Diencephalon (tissue), 1 donor: ENCODE results near the gene FBXW9. TPM values are rescaled to one million over a fixed set of nuclear protein-coding genes. Genes with fewer than 3 reads are reported as not detected.
A peak's percentile ranks its signal among the peaks of the same experiment; 100 is the strongest.

Source experiments
- small RNA-seq: library from RNA; depleted of rRNA; stranded (forward); fragments of <200 nt; gene quantifications from one replicate; pipeline ENCODE3, GENCODE V24; 2014
- total RNA-seq: library from RNA; depleted of rRNA; stranded (reverse); fragments of >200 nt; gene quantifications from one replicate; pipeline ENCODE4 v1.2.3, GENCODE V29; 2014

Gene FBXW9
- 13.6 TPM for total RNA-seq

GRCh38 chr19:12696366-12697335, at the start of gene FBXW9:
Gene FBXW9, minus strand, starts transcription at chr19:12696631. Its CDS starts 50 bp downstream, at chr19:12696581.

GRCh38 chr19:12736995-12737834, 40.8 kb upstream of the FBXW9 start, which contains the start of gene GET3:
Gene GET3, plus strand, starts transcription at chr19:12737497. Its CDS starts 9 bp downstream, at chr19:12737506.

GRCh38 chr19:12723641-12724426, 27.4 kb upstream of the FBXW9 start, which contains the start of gene TNPO2:
Gene TNPO2, minus strand, starts transcription at chr19:12723932. Its CDS starts 2,955 bp downstream, at chr19:12720977.

GRCh38 chr19:12687496-12688196, 8.8 kb downstream of the FBXW9 start, which contains the start of gene GNG14:
Gene GNG14, plus strand, starts transcription at chr19:12687998. Its CDS starts 51 bp downstream, at chr19:12688049.

GRCh38 chr19:12681074-12681987, 15.1 kb downstream of the FBXW9 start, which contains the start of gene DHPS:
Gene DHPS, minus strand, starts transcription at chr19:12681880. Its CDS starts 114 bp downstream, at chr19:12681766.

GRCh38 chr19:12666265-12667048, 30.0 kb downstream of the FBXW9 start, which contains the start of the genes MAN2B1 and WDR83:
Gene MAN2B1, minus strand, starts transcription at chr19:12666742. Its CDS starts 41 bp downstream, at chr19:12666701.
Gene WDR83, plus strand, starts transcription at chr19:12666807. Its CDS starts 2,984 bp downstream, at chr19:12669791.

Small RNAs within 50 kb of the gene (small RNA-seq; reads per million reads assigned to genes)
- gene SNORD41, result 25.5 reads per million, percentile 95 among the genes with 10 or more reads in this experiment

Other genes with a start within 250 kb of the FBXW9 start
- gene ZNF709, start 211.8 kb downstream of the FBXW9 start, total RNA-seq, result 28.1 TPM
- 29.1 TPM for gene ZNF564, start 145.1 kb downstream of the FBXW9 start, total RNA-seq
- gene ZNF490, start 85.8 kb downstream of the FBXW9 start, total RNA-seq, result 12.0 TPM
- 24.9 TPM for gene ZNF791, start 85.7 kb downstream of the FBXW9 start, total RNA-seq
- gene MAN2B1, start 29.9 kb downstream of the FBXW9 start, total RNA-seq, result 18.5 TPM
- 12.9 TPM for gene WDR83, start 29.8 kb downstream of the FBXW9 start, total RNA-seq
- gene DHPS, start 14.8 kb downstream of the FBXW9 start, total RNA-seq, result 63.2 TPM
- not detected for gene GNG14, start 8.6 kb downstream of the FBXW9 start, total RNA-seq
- 137 TPM for gene TNPO2, start 27.3 kb upstream of the FBXW9 start, total RNA-seq
- 123 TPM for gene TRIR, start 38.1 kb upstream of the FBXW9 start, total RNA-seq
- 71.5 TPM for gene GET3, start 40.9 kb upstream of the FBXW9 start, total RNA-seq
- not detected for gene BEST2, start 55.2 kb upstream of the FBXW9 start, total RNA-seq
- 22.6 TPM for gene HOOK2, start 78.9 kb upstream of the FBXW9 start, total RNA-seq
- 21.7 TPM for gene JUNB, start 94.9 kb upstream of the FBXW9 start, total RNA-seq
- gene PRDX2, start 105.2 kb upstream of the FBXW9 start, total RNA-seq, result 290 TPM
- gene THSD8, start 105.4 kb upstream of the FBXW9 start, total RNA-seq, result not detected
- gene RNASEH2A, start 110.0 kb upstream of the FBXW9 start, total RNA-seq, result 11.3 TPM
- gene RTBDN, start 137.9 kb upstream of the FBXW9 start, total RNA-seq, result 1.8 TPM
- 71.0 TPM for gene MAST1, start 141.9 kb upstream of the FBXW9 start, total RNA-seq
- gene DNASE2, start 184.8 kb upstream of the FBXW9 start, total RNA-seq, result 7.8 TPM
- gene KLF1, start 190.6 kb upstream of the FBXW9 start, total RNA-seq, result 0.69 TPM
- 21.9 TPM for gene GCDH, start 194.5 kb upstream of the FBXW9 start, total RNA-seq
- gene SYCE2, start 222.7 kb upstream of the FBXW9 start, total RNA-seq, result not detected
- 64.8 TPM for gene FARSA, start 237.1 kb upstream of the FBXW9 start, total RNA-seq
- 382 TPM for gene CALR, start 242.0 kb upstream of the FBXW9 start, total RNA-seq
- 33.2 TPM for gene RAD23A, start 249.2 kb upstream of the FBXW9 start, total RNA-seq